A549 (cell line): ENCODE results near the gene SHANK1. TPM values are rescaled to one million over a fixed set of nuclear protein-coding genes. Genes with fewer than 3 reads are reported as not detected.

Experiments
- ATAC-seq, 2 experiments: fragments of 200-7000 bp in 1 of 2; fragments of >200 bp in 1 of 2; cut with Nextera tagmentation in 1 of 2; cut with Tn5 transposase in 1 of 2; 3 replicates each; pipeline versions ENCODE4 v1.8.0 to v1.9.1; 2018 to 2020; ENCODE audit warnings: mild to moderate bottlenecking in 1 of 2, moderate library complexity in 1 of 2
- CTCF ChIA-PET: fragments of 300-600 bp; sonication (Branson Sonifier 250); formaldehyde crosslinking; extraction: SDS; loops from one replicate; lab custom pipeline; 2021; ENCODE audit warnings: antibody characterized with exemption, inconsistent platforms; lab: Yijun Ruan, JAX
- POLR2A ChIA-PET: fragments of 350-600 bp; formaldehyde crosslinking; extraction: SDS; loops from one replicate; lab custom pipeline; 2021; ENCODE audit warnings: antibody characterized with exemption, inconsistent platforms; lab: Yijun Ruan, JAX
- DNase-seq, 2 experiments: peaks; one replicate each; pipeline versions ENCODE4 v3.0.0 to v3.0.0-alpha.2; 2011 to 2016; ENCODE audit warnings: low read depth in 1 of 2, low spot score in 1 of 2
- FAIRE-seq: peaks from 2 replicates; lab custom pipeline; 2011; peaks lifted over from hg19 to GRCh38; lab: Jason Lieb, UNC
- H3K27ac ChIP-seq, 2 experiments: fragments of >200 bp; sonication (Bioruptor Twin); formaldehyde crosslinking; 3 replicates each; pipeline ENCODE4 v1.5.1; 2016 to 2017
- H3K4me1 ChIP-seq: fragments of >200 bp; sonication (Bioruptor Twin); formaldehyde crosslinking; 3 replicates; pipeline ENCODE4 v1.6.1; 2016
- H3K4me2 ChIP-seq: fragments of >200 bp; sonication (Bioruptor Twin); formaldehyde crosslinking; 3 replicates; pipeline ENCODE4 v1.6.1; 2016
- H3K4me3 ChIP-seq: fragments of >200 bp; sonication (Bioruptor Twin); formaldehyde crosslinking; 3 replicates; pipeline ENCODE4 v1.5.1; 2016
- H3K9me3 ChIP-seq: fragments of >200 bp; sonication (Bioruptor Twin); formaldehyde crosslinking; 3 replicates; pipeline ENCODE4 v1.6.1; 2016
- ATOH8 ChIP-seq: fragments of 250-450 bp; sonication (Bioruptor Pico); IDR thresholded peaks from 2 replicates; pipeline ENCODE4 v1.5.0; 2020; ENCODE audit warnings: low read depth, mild to moderate bottlenecking, moderate library complexity
- BCL3 ChIP-seq: fragments of >200 bp; sonication (Bioruptor Twin); formaldehyde crosslinking; IDR thresholded peaks from 3 replicates; pipeline ENCODE4 v1.6.1; 2016
- BHLHE40 ChIP-seq: IDR thresholded peaks from 2 replicates; pipeline ENCODE4 v1.6.1; 2012; ENCODE audit warnings: low read depth, low read length, inconsistent platforms
- CEBPB ChIP-seq, 2 experiments: fragments of >200 bp in 1 of 2; sonication (Bioruptor Twin) in 1 of 2; formaldehyde crosslinking in 1 of 2; IDR thresholded peaks; 2 replicates each; pipeline ENCODE4 v1.6.1; 2012 to 2016
- CHD2 ChIP-seq: fragments of 150-350 bp; IDR thresholded peaks from 2 replicates; pipeline ENCODE4 v1.6.1; 2014; ENCODE audit warnings: low read length; ENCODE audit not compliant: partially characterized antibody
- E2F6 ChIP-seq: IDR thresholded peaks from 2 replicates; pipeline ENCODE4 v1.6.1; 2012; ENCODE audit warnings: low read depth, borderline replicate concordance
- EHF ChIP-seq: fragments of 250-450 bp; sonication (Bioruptor Pico); IDR thresholded peaks from 2 replicates; pipeline ENCODE4 v1.5.0; 2020; ENCODE audit warnings: mild to moderate bottlenecking
- EHMT2 ChIP-seq: fragments of 200-600 bp; sonication (generic); IDR thresholded peaks from 2 replicates; pipeline ENCODE4 v1.6.1; 2016; ENCODE audit warnings: antibody characterized with exemption, low read depth, mild to moderate bottlenecking, moderate library complexity
- ELK1 ChIP-seq: fragments of 150-350 bp; IDR thresholded peaks from 2 replicates; pipeline ENCODE4 v1.6.1; 2014; ENCODE audit warnings: low read depth, mild to moderate bottlenecking, low read length
- HDAC2 ChIP-seq: fragments of 200-600 bp; sonication (generic); IDR thresholded peaks from 2 replicates; pipeline ENCODE4 v1.6.1; 2016
- HOXA7 ChIP-seq: fragments of 250-450 bp; sonication (Bioruptor Pico); IDR thresholded peaks from 2 replicates; pipeline ENCODE4 v1.5.0; 2020; ENCODE audit warnings: mild to moderate bottlenecking, moderate library complexity
- HOXB13 ChIP-seq: fragments of 250-450 bp; sonication (Bioruptor Pico); IDR thresholded peaks from 2 replicates; pipeline ENCODE4 v1.5.0; 2020; ENCODE audit warnings: low read depth, mild to moderate bottlenecking, moderate library complexity
- HOXB5 ChIP-seq: fragments of 250-450 bp; sonication (Bioruptor Pico); IDR thresholded peaks from 2 replicates; pipeline ENCODE4 v1.5.0; 2020; ENCODE audit warnings: mild to moderate bottlenecking, moderate library complexity
- JUN ChIP-seq, 2 experiments: fragments of >200 bp; sonication (Bioruptor Twin); formaldehyde crosslinking; IDR thresholded peaks; 2 replicates in 1 of 2; 3 replicates in 1 of 2; pipeline ENCODE4 v1.6.1; 2016 to 2017
- KDM5A ChIP-seq: fragments of 200-600 bp; sonication (generic); IDR thresholded peaks from 2 replicates; pipeline ENCODE4 v1.6.1; 2016; ENCODE audit warnings: antibody characterized with exemption, mild to moderate bottlenecking
- MAX ChIP-seq: IDR thresholded peaks from 2 replicates; pipeline ENCODE4 v1.6.1; 2012
- PBX3 ChIP-seq: IDR thresholded peaks from 2 replicates; pipeline ENCODE4 v1.6.1; 2012
- PHF8 ChIP-seq: fragments of 200-600 bp; sonication (generic); IDR thresholded peaks from 2 replicates; pipeline ENCODE4 v1.6.1; 2016; ENCODE audit warnings: low read depth, mild to moderate bottlenecking, antibody characterized with exemption, moderate library complexity, borderline replicate concordance
- POLR2A ChIP-seq: IDR thresholded peaks from 2 replicates; pipeline ENCODE4 v1.6.1; 2012; ENCODE audit warnings: mild to moderate bottlenecking, low read length
- RFX5 ChIP-seq: fragments of 450-650 bp; IDR thresholded peaks from 2 replicates; pipeline ENCODE4 v1.7.1; 2014; ENCODE audit warnings: antibody characterized with exemption, mild to moderate bottlenecking, moderate library complexity
- SMC3 ChIP-seq: fragments of >200 bp; sonication (Bioruptor Twin); formaldehyde crosslinking; IDR thresholded peaks from 3 replicates; pipeline ENCODE4 v1.6.1; 2018; ENCODE audit warnings: inconsistent platforms
- TP53 ChIP-seq: fragments of 250-450 bp; sonication (Bioruptor Pico); IDR thresholded peaks from 2 replicates; pipeline ENCODE4 v1.5.0; 2021; ENCODE audit warnings: mild to moderate bottlenecking, moderate library complexity
- USF2 ChIP-seq: fragments of 450-650 bp; IDR thresholded peaks from 2 replicates; pipeline ENCODE4 v1.6.1; 2014; ENCODE audit warnings: antibody characterized with exemption
- ZNF302 ChIP-seq: fragments of 250-450 bp; sonication (Bioruptor Pico); IDR thresholded peaks from 2 replicates; pipeline ENCODE4 v1.9.0; 2021; ENCODE audit warnings: inconsistent platforms, mild to moderate bottlenecking, moderate library complexity
- WGBS: methylation state at CpG from one replicate; pipeline ENCODE4 v1.1.6; 2017; ENCODE audit errors: missing lambda C conversion rate; 5-methylcytosine and 5-hydroxymethylcytosine counted together
- polyA plus RNA-seq, 4 experiments: library from polyadenylated mRNA; depleted of rRNA in 3 of 4; stranded (reverse); fragments of >200 nt; fragmentation: RNase III in 1 of 4; extraction: RNeasy Plus Mini Kit Qiagen cat#74134 plus additional on column Dnase treatment in 1 of 4; gene quantifications; 2 replicates in 3 of 4; 3 replicates in 1 of 4; pipeline ENCODE4 v1.2.3, GENCODE V29; 2011 to 2017

SHANK1 gene
- polyA plus RNA-seq, 2 of the 4 experiments (the other 2 are of a cell fraction), result 0.04 to 0.17 TPM

- TF ChIP-seq HOXB5 (no peak), HDAC2 (no peak), MAX (peak; percentile 88), ELK1 (no peak), HOXB13 (CRISPR knock-in tag) (no peak), ATOH8 (CRISPR knock-in tag) (no peak), CEBPB (IDR thresholded peaks at IDR 0.05) (no peak)
These were observed 60.9 kb downstream of the SHANK1 start (continued) for GRCh38 chr19:50658441-50659317.

- DNase-seq, result peak; percentile 97 to 100
- peaks cover 14% of the 10 kb centered on the region; the same call in 2 of the 3 replicates for H3K4me1 ChIP-seq
- ChIA-PET CTCF (interaction anchor here (1.2 kb wide), 1 partner anchor 11 kb away, joined by 3 read pairs; no protein-coding TSS in a partner anchor), POLR2A (interaction anchor here (0.5 to 1.2 kb wide), 18 partner anchors 9 to 382 kb away, joined by 3 to 8 read pairs (median 4); partner anchors contain the start of genes C19orf81 and KCNC3)
- peak; percentile 61 for FAIRE-seq
- peak; percentile 74; the same call in 1 of the 2 replicates for TF ChIP-seq TP53 (CRISPR knock-in tag)
- peak; percentile 90 for TF ChIP-seq PBX3
- TF ChIP-seq MAX, result peak; percentile 58
- TF ChIP-seq USF2, result peak; percentile 34; the same call in 1 of the 2 replicates
- 0 out of 2 replicates have a peak, but pooled peaks have one; percentile 23 for TF ChIP-seq E2F6
- peak; percentile 84 for TF ChIP-seq POLR2A
- TF ChIP-seq SMC3, result no peak
- 0 out of 2 replicates have a peak, but pooled peaks have one; percentile 55 for TF ChIP-seq HOXB5
- TF ChIP-seq PHF8, result peak; percentile 85
- peak; percentile 41; the same call in 1 of the 2 replicates for TF ChIP-seq EHF (CRISPR knock-in tag)
- no peak for TF ChIP-seq RFX5
- no peak for TF ChIP-seq KDM5A
- TF ChIP-seq JUN (IDR thresholded peaks at IDR 0.05), result peak; percentile 58 to 77; a peak in 4 of 5 replicates
- no peak for TF ChIP-seq EHMT2
- TF ChIP-seq ZNF302, result no peak
- TF ChIP-seq HOXA7 (CRISPR knock-in tag), result 0 out of 2 replicates have a peak, but pooled peaks have one; percentile 37
- TF ChIP-seq HOXB13 (CRISPR knock-in tag), result peak; percentile 68; the same call in 1 of the 2 replicates
- peak; percentile 50; the same call in 1 of the 3 replicates for TF ChIP-seq BCL3
- TF ChIP-seq BHLHE40, result 0 out of 2 replicates have a peak, but pooled peaks have one; percentile 27
- TF ChIP-seq CHD2, result no peak
- TF ChIP-seq, all 56 proteins: peak for 14
- Histone ChIP-seq H3K9me3 (peaks cover 7% of the 10 kb centered on the region; the same call in 2 of the 3 replicates), H3K27ac (peak overlapping the region; percentile 72 to 94), H3K4me2 (peak overlapping the region; percentile 92), H3K4me3 (peak overlapping the region; percentile 62)
- 1% methylated on average over 13 of the region's 38 CpGs for WGBS
- ATAC-seq, result peak; percentile 82 to 94
These were observed 61.7 kb downstream of the SHANK1 start for GRCh38 chr19:50657712-50658440.
